GM12878 (cell line): ENCODE measurements around the gene GUCY1B1. TPM values are rescaled to one million over a fixed set of nuclear protein-coding genes. Genes with fewer than 3 reads are reported as not detected.

Source experiments
- ATAC-seq: fragments of 200-7000 bp; cut with Tn5 transposase; 3 replicates; pipeline ENCODE4 v1.9.1; 2020; ENCODE audit warnings: mild to moderate bottlenecking, moderate library complexity
- BruUV-seq: library from RNA; stranded (reverse); fragments of 400-500 nt; replicated peaks from 2 replicates; lab custom pipeline; 2021; lab: Mats Ljungman, UMichigan
- CTCF ChIA-PET: fragments of 300-600 bp; sonication (Branson Sonifier 250); formaldehyde crosslinking; extraction: SDS; loops from one replicate; lab custom pipeline; 2021; ENCODE audit warnings: inconsistent platforms; lab: Yijun Ruan, JAX
- POLR2A ChIA-PET: fragments of 350-600 bp; formaldehyde crosslinking; extraction: SDS; loops from one replicate; lab custom pipeline; 2021; ENCODE audit warnings: inconsistent platforms; lab: Charles Lee
- RAD21 ChIA-PET: fragments of 300-600 bp; sonication (Branson Sonifier 250); formaldehyde crosslinking; loops from one replicate; lab custom pipeline; 2023; ENCODE audit warnings: antibody characterized with exemption; ENCODE audit not compliant: unreplicated experiment; lab: Charles Lee
- SMC1A ChIA-PET: fragments of 300-600 bp; sonication (Branson Sonifier 250); formaldehyde crosslinking; loops from one replicate; lab custom pipeline; 2023; ENCODE audit not compliant: unreplicated experiment, uncharacterized antibody; lab: Charles Lee
- DNase-seq: peaks from one replicate; pipeline ENCODE4 v3.0.0-alpha.2; 2011; ENCODE audit warnings: low read depth, low spot score
- FAIRE-seq: peaks from 3 replicates; lab custom pipeline; 2011; peaks lifted over from hg19 to GRCh38; lab: Jason Lieb, UNC
- H2AFZ ChIP-seq: 2 replicates; pipeline ENCODE4 v1.6.0; 2011; ENCODE audit warnings: low read depth, low read length, control low read depth; ENCODE audit not compliant: control insufficient read depth
- H3K27ac ChIP-seq: 2 replicates; pipeline ENCODE4 v1.5.1; 2011; ENCODE audit warnings: control low read depth; ENCODE audit not compliant: control insufficient read depth, insufficient read depth
- H3K27me3 ChIP-seq, 2 experiments: replicated peaks in 1 of 2; 2 replicates each; pipeline versions ENCODE4 v1.6.0 to v1.6.1; 2011; ENCODE audit warnings: low read length in 1 of 2; ENCODE audit not compliant: control insufficient read depth in 2 of 2, insufficient read depth in 2 of 2
- H3K36me3 ChIP-seq, 2 experiments: 2 replicates each; pipeline ENCODE4 v1.5.1; 2011; ENCODE audit warnings: low read length in 1 of 2; ENCODE audit not compliant: control insufficient read depth in 2 of 2, insufficient read depth in 2 of 2
- H3K4me1 ChIP-seq: 2 replicates; pipeline ENCODE4 v1.6.1; 2011; ENCODE audit warnings: mild to moderate bottlenecking, low read length, moderate library complexity, mixed read lengths; ENCODE audit not compliant: control insufficient read depth, insufficient read depth
- H3K4me2 ChIP-seq: 2 replicates; pipeline ENCODE4 v1.6.0; 2011; ENCODE audit warnings: control low read depth; ENCODE audit not compliant: control insufficient read depth, insufficient read depth
- H3K4me3 ChIP-seq: fragments of 200-600 bp; sonication (generic); 2 replicates; pipeline ENCODE4 v1.5.1; 2016
- H3K79me2 ChIP-seq: 2 replicates; pipeline ENCODE4 v1.6.0; 2011; ENCODE audit warnings: low read length; ENCODE audit not compliant: control insufficient read depth, insufficient read depth
- H3K9ac ChIP-seq: 2 replicates; pipeline ENCODE4 v1.8.0; 2011; ENCODE audit warnings: low read length, control low read depth, mixed read lengths; ENCODE audit not compliant: control insufficient read depth, insufficient read depth
- H3K9me3 ChIP-seq: replicated peaks from 3 replicates; pipeline ENCODE4 v1.5.1; 2011; ENCODE audit warnings: mild to moderate bottlenecking, low read length; ENCODE audit not compliant: control insufficient read depth, insufficient read depth
- H4K20me1 ChIP-seq: 2 replicates; pipeline ENCODE4 v1.6.0; 2011; ENCODE audit not compliant: control insufficient read depth, insufficient read depth
- ATF7 ChIP-seq: fragments of 450-650 bp; IDR thresholded peaks from 2 replicates; pipeline ENCODE4 v1.6.1; 2016; ENCODE audit warnings: low read depth, mild to moderate bottlenecking
- EP300 ChIP-seq, 2 experiments: fragments of 150-350 bp in 1 of 2; IDR thresholded peaks; 2 replicates each; pipeline ENCODE4 v1.6.1; 2011 to 2012; ENCODE audit warnings: low read depth in 2 of 2, low read length in 2 of 2, borderline replicate concordance in 1 of 2, improper control_type of control experiment in 1 of 2, inconsistent platforms in 1 of 2; ENCODE audit not compliant: control insufficient read depth in 1 of 2
- ESRRA ChIP-seq: IDR thresholded peaks from 2 replicates; pipeline ENCODE4 v1.6.1; 2012; ENCODE audit warnings: mild to moderate bottlenecking, low read length, improper control_type of control experiment
- MEF2A ChIP-seq: IDR thresholded peaks from 2 replicates; pipeline ENCODE4 v1.6.1; 2011; ENCODE audit warnings: low read depth, mild to moderate bottlenecking, low read length, moderate library complexity; ENCODE audit not compliant: insufficient read depth
- POU2F2 ChIP-seq: IDR thresholded peaks from 3 replicates; pipeline ENCODE4 v1.6.1; 2011; ENCODE audit warnings: low read depth, mild to moderate bottlenecking, low read length, borderline replicate concordance
- SMAD5 ChIP-seq: IDR thresholded peaks from 2 replicates; pipeline ENCODE4 v1.6.1; 2016; ENCODE audit warnings: antibody characterized with exemption, low read depth
- ZZZ3 ChIP-seq: IDR thresholded peaks from 2 replicates; pipeline ENCODE4 v1.6.1; 2011; ENCODE audit warnings: low read depth; ENCODE audit not compliant: control insufficient read depth, insufficient read length
- WGBS: methylation state at CpG from one replicate; pipeline ENCODE4 v1.1.6; 2016; ENCODE audit warnings: low lambda C conversion rate; ENCODE audit not compliant: insufficient replicate concordance, insufficient coverage; ENCODE audit errors: missing lambda C conversion rate; 5-methylcytosine and 5-hydroxymethylcytosine counted together
- in situ Hi-C: fragments of 300-500 bp; cut with MboI; formaldehyde crosslinking; loops from 9 replicates; pipeline ENCODE4 v1.14.3; 2018; ENCODE audit warnings: mixed read lengths
- intact Hi-C: fragments of 100-400 bp; cut with micrococcal nuclease; formaldehyde crosslinking; loops from one replicate; pipeline ENCODE4 v1.14.2; 2022; ENCODE audit not compliant: unreplicated experiment
- polyA plus RNA-seq, 11 experiments: library from polyadenylated mRNA; depleted of rRNA in 4 of 11; unstranded in 6 of 11; stranded (reverse) in 5 of 11; fragments of >200 nt; fragmentation: Nextera tagmentation in 4 of 11; fragmentation: Illumina TruSeq in 1 of 11; extraction: Ambion mirVana in 4 of 11; extraction: Trizol in 1 of 11; gene quantifications; 1 replicate in 1 of 11; 2 replicates in 10 of 11; pipeline versions ENCODE4 v1.2.1 to v1.2.3, GENCODE V29; 2011 to 2016; ENCODE audit warnings: inconsistent platforms in 2 of 11, missing spikeins in 2 of 11, low read depth in 1 of 11
- total RNA-seq, 4 experiments: library from RNA; depleted of rRNA in 3 of 4; stranded (reverse); fragments of >200 nt in 3 of 4; fragmentation: Illumina TruSeq in 1 of 4; extraction: Trizol in 1 of 4; gene quantifications; 2 replicates each; pipeline versions ENCODE4 v1.2.1 to v1.2.3, GENCODE V29; 2013 to 2021
- TF ChIP-seq, protein P1 (sequence below): fragments of 150-350 bp; IDR thresholded peaks from 2 replicates; pipeline ENCODE4 v1.6.1; 2016; ENCODE audit warnings: low read depth, low read length
- TF ChIP-seq, protein P2 (sequence below): fragments of 450-650 bp; IDR thresholded peaks from 2 replicates; pipeline ENCODE4 v1.6.1; 2017; ENCODE audit warnings: low read depth, mild to moderate bottlenecking, moderate library complexity

Gene GUCY1B1
- total and polyA plus RNA-seq, 10 of the 15 experiments (the other 5 are each of a cell fraction or from before 2014, with no cell fraction given), result 0.60 to 38.5 (median 1.4) TPM

DNA sequence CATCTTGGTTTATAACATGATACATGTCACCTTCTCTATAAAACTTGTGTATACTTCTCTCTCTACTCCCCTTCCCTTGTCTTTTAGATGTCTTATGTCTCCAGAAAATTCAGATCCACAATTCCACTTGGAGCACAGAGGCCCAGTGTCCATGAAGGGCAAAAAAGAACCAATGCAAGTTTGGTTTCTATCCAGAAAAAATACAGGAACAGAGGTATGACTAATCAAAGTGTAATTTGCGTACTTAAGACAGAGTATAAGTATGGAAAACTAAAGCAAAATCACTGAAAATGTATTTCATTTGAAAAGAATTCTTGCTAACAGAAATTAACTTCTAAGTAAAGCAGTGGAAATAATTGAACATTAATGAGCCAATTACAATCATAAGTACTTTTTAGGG, 46.2 kb downstream of the GUCY1B1 start:
- no peak overlapping the region for H3K9ac ChIP-seq
- DNase-seq, result no peak
- ChIA-PET RAD21 (no interaction called here), SMC1A (interaction anchor here (0.8 to 1.7 kb wide), 2 partner anchors 10 to 148 kb away, joined by 3 to 7 read pairs; partner anchors contain the start of gene CTSO), CTCF (no interaction called here), POLR2A (no interaction called here)
- no peak for FAIRE-seq
- H2AFZ ChIP-seq, result no peak overlapping the region
- WGBS, result 52% methylated on average over 1 of the region's 1 CpG
- H3K79me2 ChIP-seq, result no peaks in the 10 kb centered on the region
- no peak overlapping the region for H3K27ac ChIP-seq
- no peak overlapping the region for H3K4me3 ChIP-seq
- intact Hi-C loops (no loop called here), in situ Hi-C loops (loop anchor here (5.0 to 25.0 kb wide), 2 partner anchors 147 to 1157 kb away; partner anchors contain the start of genes CTSO and PDGFC)
- ATAC-seq, result no peak
- no peaks in the 10 kb centered on the region for H4K20me1 ChIP-seq
- TF ChIP-seq, protein P1, sequence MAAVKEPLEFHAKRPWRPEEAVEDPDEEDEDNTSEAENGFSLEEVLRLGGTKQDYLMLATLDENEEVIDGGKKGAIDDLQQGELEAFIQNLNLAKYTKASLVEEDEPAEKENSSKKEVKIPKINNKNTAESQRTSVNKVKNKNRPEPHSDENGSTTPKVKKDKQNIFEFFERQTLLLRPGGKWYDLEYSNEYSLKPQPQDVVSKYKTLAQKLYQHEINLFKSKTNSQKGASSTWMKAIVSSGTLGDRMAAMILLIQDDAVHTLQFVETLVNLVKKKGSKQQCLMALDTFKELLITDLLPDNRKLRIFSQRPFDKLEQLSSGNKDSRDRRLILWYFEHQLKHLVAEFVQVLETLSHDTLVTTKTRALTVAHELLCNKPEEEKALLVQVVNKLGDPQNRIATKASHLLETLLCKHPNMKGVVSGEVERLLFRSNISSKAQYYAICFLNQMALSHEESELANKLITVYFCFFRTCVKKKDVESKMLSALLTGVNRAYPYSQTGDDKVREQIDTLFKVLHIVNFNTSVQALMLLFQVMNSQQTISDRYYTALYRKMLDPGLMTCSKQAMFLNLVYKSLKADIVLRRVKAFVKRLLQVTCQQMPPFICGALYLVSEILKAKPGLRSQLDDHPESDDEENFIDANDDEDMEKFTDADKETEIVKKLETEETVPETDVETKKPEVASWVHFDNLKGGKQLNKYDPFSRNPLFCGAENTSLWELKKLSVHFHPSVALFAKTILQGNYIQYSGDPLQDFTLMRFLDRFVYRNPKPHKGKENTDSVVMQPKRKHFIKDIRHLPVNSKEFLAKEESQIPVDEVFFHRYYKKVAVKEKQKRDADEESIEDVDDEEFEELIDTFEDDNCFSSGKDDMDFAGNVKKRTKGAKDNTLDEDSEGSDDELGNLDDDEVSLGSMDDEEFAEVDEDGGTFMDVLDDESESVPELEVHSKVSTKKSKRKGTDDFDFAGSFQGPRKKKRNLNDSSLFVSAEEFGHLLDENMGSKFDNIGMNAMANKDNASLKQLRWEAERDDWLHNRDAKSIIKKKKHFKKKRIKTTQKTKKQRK, result no peak
- TF ChIP-seq ZZZ3 (no peak), POU2F2 (no peak), MEF2A (no peak), ATF7 (no peak), SMAD5 (no peak), ESRRA (no peak), EP300 (IDR thresholded peaks at IDR 0.05; ENCODE audit: borderline replicate concordance in 1 of 2, control insufficient read depth in 1 of 2, low read depth in 2 of 2, low read length in 2 of 2) (no peak)
- TF ChIP-seq, protein P2, sequence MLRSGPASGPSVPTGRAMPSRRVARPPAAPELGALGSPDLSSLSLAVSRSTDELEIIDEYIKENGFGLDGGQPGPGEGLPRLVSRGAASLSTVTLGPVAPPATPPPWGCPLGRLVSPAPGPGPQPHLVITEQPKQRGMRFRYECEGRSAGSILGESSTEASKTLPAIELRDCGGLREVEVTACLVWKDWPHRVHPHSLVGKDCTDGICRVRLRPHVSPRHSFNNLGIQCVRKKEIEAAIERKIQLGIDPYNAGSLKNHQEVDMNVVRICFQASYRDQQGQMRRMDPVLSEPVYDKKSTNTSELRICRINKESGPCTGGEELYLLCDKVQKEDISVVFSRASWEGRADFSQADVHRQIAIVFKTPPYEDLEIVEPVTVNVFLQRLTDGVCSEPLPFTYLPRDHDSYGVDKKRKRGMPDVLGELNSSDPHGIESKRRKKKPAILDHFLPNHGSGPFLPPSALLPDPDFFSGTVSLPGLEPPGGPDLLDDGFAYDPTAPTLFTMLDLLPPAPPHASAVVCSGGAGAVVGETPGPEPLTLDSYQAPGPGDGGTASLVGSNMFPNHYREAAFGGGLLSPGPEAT, result no peak
- no peaks in the 10 kb centered on the region for H3K9me3 ChIP-seq
- no peak overlapping the region for H3K4me2 ChIP-seq
- no peaks in the 10 kb centered on the region for H3K27me3 ChIP-seq
- BruUV-seq, result no TSS peak
- no peaks in the 10 kb centered on the region for H3K4me1 ChIP-seq
- no peaks in the 10 kb centered on the region for H3K36me3 ChIP-seq
